Right lobe of liver (tissue), 4 donors: ENCODE results near the gene MIA.
A peak's percentile ranks its signal among the peaks of the same experiment; 100 is the strongest.

Source experiments
- POLR2A ChIP-seq: fragments of 450-650 bp; IDR thresholded peaks from one replicate; pipeline ENCODE4 v1.6.1; 2017; ENCODE audit warnings: antibody characterized with exemption, mild to moderate bottlenecking
- TF ChIP-seq, protein P1 (sequence below), 4 donors: fragments of 200-600 bp in 3 of 4; fragments of 450-650 bp in 1 of 4; IDR thresholded peaks; one replicate each; pipeline versions ENCODE4 v1.5.1 to v1.8.0; 2016 to 2022; ENCODE audit warnings: antibody characterized with exemption in 4 of 4, mild to moderate bottlenecking in 2 of 4
- donor health status: DM: no; HTN: no; CAD: no.
- donor health status: DM: no; HTN: no; CAD: no.
- donor health status: DM: no; HTN: yes; CAD: no.

GRCh38 chr19:40750874-40751537, 24.3 kb upstream of the MIA start, which contains the start of gene SNRPA:
- TF ChIP-seq, protein P1, sequence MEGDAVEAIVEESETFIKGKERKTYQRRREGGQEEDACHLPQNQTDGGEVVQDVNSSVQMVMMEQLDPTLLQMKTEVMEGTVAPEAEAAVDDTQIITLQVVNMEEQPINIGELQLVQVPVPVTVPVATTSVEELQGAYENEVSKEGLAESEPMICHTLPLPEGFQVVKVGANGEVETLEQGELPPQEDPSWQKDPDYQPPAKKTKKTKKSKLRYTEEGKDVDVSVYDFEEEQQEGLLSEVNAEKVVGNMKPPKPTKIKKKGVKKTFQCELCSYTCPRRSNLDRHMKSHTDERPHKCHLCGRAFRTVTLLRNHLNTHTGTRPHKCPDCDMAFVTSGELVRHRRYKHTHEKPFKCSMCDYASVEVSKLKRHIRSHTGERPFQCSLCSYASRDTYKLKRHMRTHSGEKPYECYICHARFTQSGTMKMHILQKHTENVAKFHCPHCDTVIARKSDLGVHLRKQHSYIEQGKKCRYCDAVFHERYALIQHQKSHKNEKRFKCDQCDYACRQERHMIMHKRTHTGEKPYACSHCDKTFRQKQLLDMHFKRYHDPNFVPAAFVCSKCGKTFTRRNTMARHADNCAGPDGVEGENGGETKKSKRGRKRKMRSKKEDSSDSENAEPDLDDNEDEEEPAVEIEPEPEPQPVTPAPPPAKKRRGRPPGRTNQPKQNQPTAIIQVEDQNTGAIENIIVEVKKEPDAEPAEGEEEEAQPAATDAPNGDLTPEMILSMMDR (IDR thresholded peaks at IDR 0.05): no peak
- peak; percentile 84 for TF ChIP-seq POLR2A
